GM12892 (cell line): ENCODE results near the gene SLC25A23.
"Not testable (repeated sequence)": the region's sequence is repeated elsewhere in the genome, so short reads cannot be mapped to it uniquely, and the experiment has no call there.

Experiments
- DNase-seq: peaks from one replicate; pipeline ENCODE4 v3.0.0; 2011; ENCODE audit not compliant: insufficient read length
- FAIRE-seq: peaks from 2 replicates; lab custom pipeline; 2011; peaks lifted over from hg19 to GRCh38; lab: Jason Lieb, UNC
- POLR2A ChIP-seq: IDR thresholded peaks from 2 replicates; pipeline ENCODE4 v1.6.1; 2011; ENCODE audit warnings: low read depth, low read length, control low read depth
- POLR2AphosphoS5 ChIP-seq: IDR thresholded peaks from 2 replicates; pipeline ENCODE4 v1.6.1; 2011; ENCODE audit warnings: low read depth, low read length, control low read depth
- TAF1 ChIP-seq: IDR thresholded peaks from 2 replicates; pipeline ENCODE4 v1.6.1; 2011; ENCODE audit warnings: low read depth, mild to moderate bottlenecking, control low read depth, low read length, borderline replicate concordance

SLC25A23 gene

DNA sequence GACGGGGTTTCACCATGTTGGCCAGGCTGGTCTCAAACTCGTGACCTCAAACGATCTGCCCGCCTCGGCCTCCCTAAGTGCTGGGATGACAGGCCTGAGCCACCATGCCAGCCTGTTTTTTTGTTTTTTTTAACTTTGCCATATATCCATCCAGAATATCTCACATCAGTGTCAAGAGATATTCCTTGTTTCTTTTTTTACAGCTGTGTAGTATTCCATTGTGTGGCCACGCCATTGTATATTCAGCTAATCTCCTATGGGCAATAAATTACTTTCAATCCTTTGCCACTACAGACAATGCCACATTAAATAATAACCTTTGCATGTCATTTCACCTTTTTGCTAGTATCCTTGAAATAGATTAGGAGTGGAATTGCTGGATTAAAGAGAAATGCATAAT, 50.2 kb downstream of the SLC25A23 start:
- FAIRE-seq, result no peak

DNA sequence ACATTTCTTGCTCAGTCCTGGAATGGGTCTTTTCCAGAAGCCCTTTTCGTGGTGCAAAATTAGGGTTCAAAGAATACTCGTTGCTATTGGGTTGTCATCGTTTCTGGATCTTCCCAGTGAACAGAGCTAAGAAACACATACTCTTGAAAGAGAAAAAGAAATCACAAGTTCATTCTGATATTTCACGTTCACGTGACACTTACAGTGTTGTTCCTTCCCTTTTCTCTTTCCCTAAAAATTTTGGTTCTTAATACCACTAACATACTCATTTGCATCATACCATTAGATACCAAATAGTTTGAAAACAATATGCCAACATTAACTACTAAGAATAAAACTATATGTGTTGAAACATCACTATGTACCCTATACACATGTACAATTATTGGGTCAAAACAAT, 53.2 kb downstream of the SLC25A23 start:
- DNase-seq (no peak), FAIRE-seq (no peak)
- no peak for TF ChIP-seq POLR2AphosphoS5

More for the DNA sequence above, 50.2 kb downstream of the SLC25A23 start:
- DNase-seq, result no peak
- TF ChIP-seq POLR2AphosphoS5 (no peak), TAF1 (no peak), POLR2A (no peak)

DNA sequence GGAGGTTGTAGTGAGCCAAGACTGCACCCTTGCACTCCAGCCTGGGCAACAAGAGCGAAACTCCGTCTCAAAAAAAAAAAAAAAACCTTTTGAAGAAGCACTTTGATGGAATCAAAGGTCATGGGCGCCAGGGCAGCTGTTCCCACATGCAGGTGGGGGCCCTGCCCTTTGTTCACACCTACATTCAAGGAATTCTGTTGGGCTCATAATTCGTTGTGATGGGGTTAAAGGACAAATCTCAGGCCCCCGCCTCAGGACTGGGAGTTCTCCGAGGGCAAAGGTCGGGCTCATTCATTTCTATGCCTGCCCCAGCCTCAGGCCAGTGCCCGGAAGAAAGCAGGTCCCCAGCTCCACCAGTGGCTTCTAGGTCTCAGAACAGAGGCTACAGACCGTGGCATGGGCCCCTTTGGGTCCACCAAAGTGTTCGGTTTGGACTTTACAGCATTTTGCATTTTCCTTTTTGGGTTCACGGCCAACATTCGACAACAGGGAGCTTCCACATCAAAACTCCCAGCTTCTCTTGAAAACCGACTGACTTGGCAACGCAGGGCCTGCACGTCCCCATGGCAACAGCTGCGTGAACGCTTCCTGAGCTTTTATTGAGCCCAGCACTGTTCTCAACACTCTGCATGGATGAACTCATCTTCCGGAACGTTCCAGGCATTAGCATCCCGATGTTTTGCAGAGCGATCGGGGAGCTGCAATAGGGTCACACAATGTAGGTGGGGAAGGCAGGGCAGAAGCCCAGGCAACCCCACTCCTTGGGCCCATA, 56.6 kb downstream of the SLC25A23 start:
- DNase-seq (no peak), FAIRE-seq (no peak)
- TF ChIP-seq POLR2A, result no peak
- no peak for TF ChIP-seq TAF1
- no peak for TF ChIP-seq POLR2AphosphoS5

DNA sequence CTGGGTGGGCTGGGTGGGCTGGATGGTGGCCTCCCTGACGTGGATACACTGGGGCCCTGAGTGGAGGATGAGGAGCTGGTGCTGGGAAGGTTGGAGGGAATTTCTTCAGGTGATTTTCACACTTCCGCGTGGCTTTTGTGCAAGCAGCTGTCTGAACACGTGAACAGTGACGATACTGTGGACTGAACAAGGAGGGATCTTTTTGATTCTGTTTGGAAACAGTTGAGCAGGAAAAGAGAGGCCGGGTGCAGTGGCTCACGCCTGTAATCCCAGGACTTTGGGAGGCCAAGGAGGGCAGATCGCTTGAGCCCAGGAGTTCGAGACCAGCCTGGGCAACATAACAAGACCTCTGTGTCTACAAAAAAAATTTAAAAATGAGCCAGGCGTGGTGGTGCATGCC, 57.5 kb downstream of the SLC25A23 start:
- DNase-seq (no peak), FAIRE-seq (no peak)
- no peak for TF ChIP-seq POLR2A
- no peak for TF ChIP-seq POLR2AphosphoS5
- TF ChIP-seq TAF1, result no peak

DNA sequence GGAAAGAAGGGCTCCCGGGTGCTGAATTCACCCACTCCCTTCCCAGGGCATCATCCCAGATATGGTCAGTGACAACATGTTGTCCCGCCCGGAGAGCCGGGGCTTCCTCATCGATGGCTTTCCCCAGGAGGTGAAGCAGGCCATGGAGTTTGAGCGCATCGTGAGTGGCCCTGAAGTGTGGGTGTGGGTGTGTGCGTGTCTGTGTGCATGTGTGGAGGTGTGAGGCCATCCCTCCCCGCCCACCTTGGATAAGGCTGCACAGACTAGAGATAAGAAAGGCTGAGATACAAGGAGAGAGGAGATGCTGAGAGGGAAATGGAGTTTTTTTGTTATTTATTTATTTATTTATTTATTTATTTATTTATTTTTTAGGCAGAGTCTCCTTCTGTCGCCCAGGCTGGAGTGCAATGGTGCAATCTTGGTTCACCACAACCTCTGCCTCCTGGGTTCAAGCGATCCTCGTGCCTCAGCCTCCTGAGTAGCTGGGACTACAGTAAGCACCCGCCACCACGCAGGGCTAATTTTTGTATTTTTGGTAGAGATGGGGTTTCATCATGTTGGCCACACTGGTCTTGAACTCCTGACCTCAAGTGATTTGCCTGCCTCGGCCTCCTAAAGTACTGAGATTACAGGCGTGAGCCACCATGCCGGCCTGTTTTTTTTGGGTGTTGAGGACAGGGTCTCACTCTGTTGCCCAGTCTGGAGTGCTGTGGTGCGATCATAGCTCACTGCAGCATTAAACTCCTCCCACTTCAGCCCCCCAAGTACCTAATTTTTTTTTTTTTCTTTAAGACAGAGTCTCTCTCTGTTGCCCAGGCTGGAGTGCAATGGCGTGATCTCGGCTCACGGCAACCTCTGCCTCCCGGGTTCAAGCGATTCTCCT, 59.3 kb downstream of the SLC25A23 start:
- FAIRE-seq, DNase-seq: not testable (repeated sequence)

DNA sequence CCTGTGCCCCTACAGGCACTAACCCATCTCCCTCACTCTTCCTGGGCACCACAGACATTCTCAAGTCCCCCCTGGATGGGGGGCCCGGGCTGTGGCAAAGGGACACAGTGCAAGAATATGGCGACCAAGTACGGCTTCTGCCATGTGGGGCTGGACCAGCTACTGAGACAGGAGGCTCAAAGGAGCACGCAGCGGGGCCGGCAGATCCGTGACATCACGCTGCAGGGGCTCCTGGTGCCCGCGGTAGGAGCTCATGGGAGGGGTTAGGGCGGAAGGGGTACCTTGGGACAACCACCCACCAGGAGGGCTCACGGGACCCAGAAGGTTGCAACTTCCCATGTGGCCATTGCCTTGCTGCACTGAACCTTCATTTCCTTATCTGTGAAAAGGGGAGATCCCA, 63.3 kb downstream of the SLC25A23 start:
- FAIRE-seq (no peak), DNase-seq (no peak)
- no peak for TF ChIP-seq POLR2AphosphoS5
- TF ChIP-seq TAF1, result no peak
- TF ChIP-seq POLR2A, result no peak

- DNase-seq, result no peak
- TF ChIP-seq POLR2A (no peak), POLR2AphosphoS5 (no peak), TAF1 (no peak)
- FAIRE-seq, result no peak
Observed at GRCh38 chr19:6394831-6395230, 64.8 kb downstream of the SLC25A23 start.

DNA sequence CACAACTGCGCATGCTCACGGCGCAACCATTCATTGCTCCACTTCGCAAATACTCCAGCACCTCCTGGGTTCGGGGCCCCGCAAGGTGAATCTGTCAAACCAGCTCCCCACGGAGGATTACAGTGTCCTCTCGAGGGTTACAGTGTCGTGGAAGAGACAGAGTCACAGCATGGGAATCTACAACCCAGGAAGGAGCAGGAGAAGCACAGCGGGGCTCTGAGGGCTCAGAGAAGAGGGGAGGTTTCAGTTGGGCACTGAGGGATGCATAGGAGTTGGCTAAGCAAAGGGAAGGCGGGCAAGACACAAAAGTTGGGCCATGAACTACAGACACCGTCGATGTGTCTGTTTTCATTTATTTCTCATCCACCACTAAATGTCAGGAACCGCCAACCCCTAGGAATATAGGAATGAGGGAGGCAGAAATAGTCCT, 65.6 kb downstream of the SLC25A23 start:
- no peak for FAIRE-seq
- no peak for DNase-seq
- no peak for TF ChIP-seq POLR2AphosphoS5
- no peak for TF ChIP-seq POLR2A
- TF ChIP-seq TAF1, result peak; percentile 37; the same call in 1 of the 2 replicates

DNA sequence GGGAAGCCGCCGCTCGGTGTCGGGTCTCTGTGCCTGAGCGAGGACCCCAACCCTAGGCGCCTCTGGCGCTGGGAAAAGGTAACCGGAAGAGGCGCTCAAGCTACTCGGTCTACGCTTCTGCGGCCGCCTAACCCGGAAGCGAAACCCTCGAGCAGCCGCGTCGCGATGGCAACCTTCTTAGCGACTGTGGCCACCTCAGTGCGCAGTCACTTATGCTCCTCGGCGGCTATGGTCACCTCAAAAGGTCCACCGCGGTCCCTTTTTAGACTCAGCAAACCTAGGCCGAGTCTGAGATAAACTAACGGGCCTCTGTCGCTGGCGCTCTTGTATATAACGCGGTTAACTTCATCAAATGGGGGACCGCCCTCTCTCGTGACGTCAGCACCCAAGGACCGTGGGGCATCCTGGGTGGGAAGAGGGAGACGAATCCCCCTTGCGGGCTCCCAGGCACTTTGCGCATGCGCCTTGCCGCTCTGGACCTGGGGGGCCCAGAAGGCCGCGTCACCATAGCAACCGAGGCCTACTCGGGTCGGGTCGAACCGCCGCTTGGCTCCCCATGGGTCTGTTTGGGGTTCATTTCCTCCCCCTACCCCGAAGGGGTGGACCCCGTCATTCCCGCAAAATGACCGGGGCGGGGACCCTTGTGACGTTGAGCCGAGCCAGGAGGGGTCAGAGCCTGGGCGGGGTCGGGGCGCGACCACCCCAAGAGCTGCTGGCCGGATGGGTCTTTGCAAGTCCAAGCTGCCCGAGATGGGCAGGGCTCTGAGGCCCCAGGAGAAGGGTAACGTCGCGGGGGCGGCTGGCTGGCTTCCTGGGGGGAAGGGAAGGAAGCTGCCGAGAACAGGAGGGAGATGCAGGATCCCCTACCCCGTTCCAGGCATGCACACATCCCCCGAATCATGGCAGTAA, 66.3 kb downstream of the SLC25A23 start, which contains the start of gene GTF2F1:
Gene GTF2F1, minus strand, starts transcription at position 91 of the 909 bp plus-strand sequence. CDS start 169 bp downstream, outside the sequence.
- FAIRE-seq (peak; percentile 99), DNase-seq (peak; percentile 93)
- TF ChIP-seq POLR2AphosphoS5 (peak; percentile 65), POLR2A (peak; percentile 63; the same call in 1 of the 2 replicates), TAF1 (peak; percentile 59; the same call in 1 of the 2 replicates)

- no peak for DNase-seq
- FAIRE-seq, result peak; percentile 75
Observed at GRCh38 chr19:6392221-6393073, 67.1 kb downstream of the SLC25A23 start.

More at GRCh38 chr19:6392221-6393073, 67.1 kb downstream of the SLC25A23 start:
- TF ChIP-seq TAF1, result no peak
